Hematopoietic multipotent progenitor cell treated with erythropoietin and hydrocortisone succinate and interleukin-3 and kit ligand, for 17 days (in vitro differentiated cells): ENCODE data around the gene FSIP1.

Experiments used
- DNase-seq: peaks from one replicate; pipeline ENCODE4 v3.0.0-alpha.2; 2015; ENCODE audit warnings: low spot score

Gene FSIP1

GRCh38 chr15:39645138-39645975, 137.3 kb downstream of the FSIP1 start:
- DNase-seq: no peak

DNA sequence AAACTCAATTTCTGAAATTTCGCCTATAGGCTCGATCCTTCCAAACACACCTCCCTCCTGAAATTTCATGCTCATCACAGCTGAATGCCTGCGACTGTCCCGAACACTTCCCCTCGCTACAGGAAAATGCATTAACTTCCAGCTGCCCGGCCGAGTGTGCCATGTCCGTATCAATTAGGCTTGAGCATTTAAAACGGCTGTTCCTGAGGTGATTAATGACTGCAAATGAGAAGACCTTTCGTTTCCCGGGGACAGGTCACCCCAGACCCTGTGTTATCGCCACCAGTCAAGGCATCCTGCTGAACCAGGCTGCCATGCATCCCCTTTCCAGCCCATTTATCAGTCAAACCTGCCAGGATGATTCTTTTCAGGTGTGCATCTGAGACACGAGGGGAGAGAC, 138.5 kb downstream of the FSIP1 start:
- no peak for DNase-seq

GRCh38 chr15:39643727-39644126, 138.9 kb downstream of the FSIP1 start:
- DNase-seq: no peak

DNA sequence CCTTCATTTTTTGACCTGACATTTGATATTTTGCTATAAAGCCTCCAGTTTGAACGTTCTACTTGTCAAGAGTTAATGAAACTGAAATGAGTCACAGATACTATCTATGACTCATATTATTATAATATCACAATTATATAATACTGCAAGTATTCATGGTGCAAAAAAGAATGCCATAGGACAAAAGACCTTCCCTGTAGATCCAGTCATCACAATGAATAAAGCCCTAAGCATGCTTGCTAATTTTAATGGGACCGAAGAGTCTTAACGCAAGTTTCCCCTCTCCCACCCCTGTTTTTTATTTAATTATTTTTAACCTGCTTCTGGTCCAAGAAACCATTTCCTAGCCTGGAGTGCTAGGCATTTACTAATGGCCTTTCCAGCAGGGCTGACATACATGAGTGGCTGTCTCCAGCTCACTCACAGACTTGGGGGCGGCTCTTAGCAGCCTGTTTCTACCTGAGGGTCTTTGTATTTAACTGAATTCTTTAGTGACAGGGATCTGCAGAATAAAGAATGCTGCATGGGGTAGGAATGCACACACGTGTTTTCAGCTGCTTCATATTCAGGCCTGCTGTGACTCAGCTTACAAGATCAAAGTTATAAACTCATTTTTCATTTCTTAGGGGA, 140.5 kb downstream of the FSIP1 start:
- no peak for DNase-seq

DNA sequence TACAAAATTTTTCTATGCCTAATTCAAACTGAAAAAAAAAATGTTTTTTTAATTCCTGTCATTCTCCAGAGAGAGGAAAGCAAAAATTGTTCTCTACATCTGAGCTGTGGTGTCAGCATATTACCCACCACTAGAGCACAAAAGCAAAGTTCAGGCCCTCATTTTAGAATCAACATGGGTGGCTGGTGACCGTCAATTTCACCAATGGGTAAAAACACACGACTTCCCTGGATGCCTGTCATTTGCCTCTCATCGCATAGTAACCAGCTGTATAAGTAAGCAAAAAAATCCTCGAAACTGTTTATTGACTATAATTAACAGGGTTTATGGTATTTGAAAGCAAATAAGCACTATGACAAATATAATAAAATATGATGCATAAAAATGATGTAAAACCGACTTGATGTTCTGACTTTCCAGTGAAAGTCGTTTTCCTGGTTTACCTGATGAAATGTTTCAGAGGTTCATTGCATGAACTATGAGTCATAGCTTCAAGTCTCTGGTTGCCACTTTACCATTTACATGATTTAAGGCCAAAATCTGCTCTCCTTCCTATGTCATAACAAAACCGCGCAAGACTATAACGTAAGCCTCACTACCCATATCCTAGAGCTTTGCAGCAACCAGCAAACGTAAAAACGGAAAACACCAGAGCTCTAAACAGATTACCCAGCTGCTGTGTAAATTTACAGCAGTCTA, 141.3 kb downstream of the FSIP1 start:
- no peak for DNase-seq

DNA sequence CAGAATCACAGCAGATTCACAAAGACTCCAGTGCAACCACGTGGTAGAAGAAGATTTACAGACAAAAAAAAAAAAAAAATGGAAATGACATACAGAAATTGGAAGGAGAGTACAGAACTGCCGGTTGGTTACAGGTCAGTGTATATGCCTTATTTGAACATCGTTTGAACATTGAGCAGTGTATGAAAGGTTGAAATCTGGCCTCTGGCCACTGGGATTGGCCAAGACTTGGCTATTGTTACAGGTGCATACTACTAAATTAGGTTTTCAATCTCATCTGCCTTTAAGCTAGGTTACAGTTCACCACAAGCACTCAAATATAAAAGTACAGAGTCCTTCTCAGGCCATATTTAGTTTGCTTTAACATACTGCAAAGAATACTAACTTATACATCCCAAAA, 142.0 kb downstream of the FSIP1 start:
- DNase-seq: no peak

DNA sequence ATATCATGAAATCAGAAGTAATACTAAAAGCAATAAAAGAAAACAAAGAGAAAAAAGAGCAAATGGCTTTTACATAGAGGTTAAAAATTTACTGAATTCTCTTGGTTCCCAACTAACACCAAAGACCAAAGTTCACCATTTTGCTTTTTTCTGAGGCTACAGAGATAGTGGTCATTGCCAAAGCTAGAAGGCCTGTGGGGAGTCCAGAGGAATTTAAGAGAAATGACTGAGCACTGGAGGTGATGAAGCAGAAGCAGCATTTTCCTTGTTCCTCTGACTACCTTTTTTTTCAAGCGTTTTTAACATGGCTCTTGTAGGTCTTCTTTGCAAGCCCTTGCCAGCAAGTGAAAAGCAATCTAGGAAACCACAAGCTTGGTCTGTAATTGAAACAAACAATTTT, 143.6 kb downstream of the FSIP1 start:
- no peak for DNase-seq

DNA sequence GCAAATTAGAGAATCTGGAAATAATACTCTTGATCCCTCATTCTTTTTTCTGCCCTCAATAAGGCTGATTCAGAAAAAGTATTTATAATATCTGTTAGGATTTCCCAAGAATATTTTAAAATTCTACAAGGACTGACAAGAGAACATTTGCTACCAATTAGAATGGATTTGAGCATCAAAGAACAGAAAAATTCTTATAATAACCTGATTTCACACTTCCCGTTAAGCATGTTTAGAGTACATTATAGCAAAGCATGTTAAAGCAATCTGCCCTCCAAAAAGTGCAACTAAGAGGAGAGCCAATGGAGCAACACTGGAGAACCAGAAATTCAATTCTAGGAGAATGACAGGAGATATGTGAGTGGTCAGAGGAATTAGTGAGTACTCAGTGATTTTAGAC, 144.6 kb downstream of the FSIP1 start:
- no peak for DNase-seq

GRCh38 chr15:39631357-39631756, 151.3 kb downstream of the FSIP1 start:
- DNase-seq: no peak

DNA sequence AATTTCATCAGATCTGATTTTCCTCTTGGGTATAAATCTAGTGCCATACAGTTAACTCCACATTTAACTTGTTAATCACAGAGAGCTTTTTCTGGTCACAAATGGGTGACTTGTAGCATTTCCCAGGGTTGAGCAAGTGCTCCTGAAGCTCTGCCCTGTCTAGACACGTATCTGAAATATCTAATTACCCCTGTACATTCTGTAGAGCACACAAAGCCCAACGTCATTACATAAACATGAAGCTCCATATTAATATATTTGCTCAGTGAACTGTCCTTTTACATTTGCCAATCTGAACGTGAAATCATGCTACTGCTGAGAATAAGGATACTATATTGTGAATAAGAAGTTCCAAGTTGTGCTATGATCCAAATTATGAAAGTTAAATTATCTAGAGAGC, 152.7 kb downstream of the FSIP1 start:
- DNase-seq: no peak

- DNase-seq: no peak
These were observed 153.3 kb downstream of the FSIP1 start for GRCh38 chr15:39629371-39629770.

GRCh38 chr15:39628546-39629257, 153.9 kb downstream of the FSIP1 start:
- DNase-seq: no peak

- DNase-seq: no peak
These were observed 154.5 kb downstream of the FSIP1 start for GRCh38 chr15:39628144-39628508.

- DNase-seq: no peak
These were observed 155.0 kb downstream of the FSIP1 start for GRCh38 chr15:39627451-39628143.

DNA sequence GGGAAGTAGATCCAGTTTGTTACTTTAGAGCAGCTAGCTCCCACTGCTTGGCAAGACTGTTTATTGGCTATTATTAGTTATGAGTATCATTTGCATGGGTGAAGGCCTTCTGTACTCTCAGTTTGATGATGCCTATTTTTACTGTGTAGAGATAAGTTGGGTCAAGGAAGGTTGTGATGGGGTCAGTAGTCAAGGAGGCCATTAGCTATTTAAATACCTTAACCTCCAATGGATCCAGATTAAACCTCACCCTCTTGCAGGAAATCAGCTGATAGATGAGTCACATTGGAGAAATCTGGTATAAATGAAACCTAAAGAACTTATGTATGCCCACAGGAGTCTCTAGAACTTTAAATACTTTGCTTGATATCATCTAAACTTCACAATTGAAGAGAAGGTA, 156.8 kb downstream of the FSIP1 start:
- DNase-seq: no peak

DNA sequence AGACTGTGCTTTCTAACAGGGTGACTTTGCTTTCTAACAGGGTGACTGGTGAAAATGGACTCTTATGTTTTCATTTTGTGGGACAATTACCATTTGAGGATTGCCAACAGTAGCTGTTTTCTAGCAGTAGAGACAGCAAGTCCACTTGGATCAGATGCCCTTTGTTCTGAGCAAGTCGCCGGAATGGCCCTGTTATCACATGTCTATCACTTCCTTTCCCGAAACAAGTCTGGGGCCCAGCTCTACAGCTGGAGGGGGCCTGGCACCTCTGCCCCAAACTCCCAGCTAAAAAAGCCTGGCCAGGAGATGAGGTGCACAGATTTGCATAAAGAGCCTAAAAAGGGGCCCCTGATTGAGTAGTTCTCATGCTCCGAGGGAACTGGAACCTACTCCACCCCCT, 157.2 kb downstream of the FSIP1 start:
- no peak for DNase-seq

DNA sequence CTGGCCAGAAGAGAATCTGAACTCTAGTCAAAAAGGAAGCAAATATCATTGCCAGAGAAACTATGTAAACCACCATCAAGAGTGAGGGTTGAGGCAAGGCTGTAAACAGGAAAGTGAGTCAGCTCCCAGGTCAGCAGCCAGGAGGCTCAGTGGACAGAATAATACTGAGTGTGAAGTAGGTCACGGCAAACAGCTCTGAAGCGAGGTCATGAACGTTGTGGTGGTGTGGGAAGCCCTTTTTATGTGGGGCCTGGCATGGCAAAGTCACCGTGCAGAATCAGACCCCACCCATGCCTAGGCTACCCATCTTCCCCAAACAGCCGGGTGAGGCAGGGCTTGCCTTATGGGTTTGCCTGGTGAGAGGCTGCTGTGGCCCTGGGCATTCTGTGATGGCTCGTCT, 157.8 kb downstream of the FSIP1 start:
- DNase-seq: no peak

DNA sequence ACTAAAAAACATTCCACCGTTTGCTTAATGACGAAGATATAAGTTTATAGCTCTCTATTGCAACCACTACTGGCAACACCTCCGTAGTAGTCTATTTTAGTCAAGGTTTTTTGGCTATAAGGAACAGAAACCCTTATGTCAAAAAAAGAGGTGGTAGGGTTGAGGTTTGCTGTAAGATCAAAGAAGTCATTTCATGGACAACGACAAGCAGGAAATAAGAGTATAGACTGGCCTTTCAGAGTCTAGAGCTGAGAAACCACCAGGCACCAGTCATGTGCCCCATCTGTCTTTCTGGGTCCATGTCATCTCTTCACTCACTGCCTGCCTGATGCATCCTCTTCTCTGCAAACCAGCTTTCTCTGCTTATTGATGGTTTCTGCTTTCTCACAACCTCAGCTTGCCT, 159.1 kb downstream of the FSIP1 start:
- DNase-seq: no peak

GRCh38 chr15:39622660-39623516, 159.8 kb downstream of the FSIP1 start:
- DNase-seq: no peak

DNA sequence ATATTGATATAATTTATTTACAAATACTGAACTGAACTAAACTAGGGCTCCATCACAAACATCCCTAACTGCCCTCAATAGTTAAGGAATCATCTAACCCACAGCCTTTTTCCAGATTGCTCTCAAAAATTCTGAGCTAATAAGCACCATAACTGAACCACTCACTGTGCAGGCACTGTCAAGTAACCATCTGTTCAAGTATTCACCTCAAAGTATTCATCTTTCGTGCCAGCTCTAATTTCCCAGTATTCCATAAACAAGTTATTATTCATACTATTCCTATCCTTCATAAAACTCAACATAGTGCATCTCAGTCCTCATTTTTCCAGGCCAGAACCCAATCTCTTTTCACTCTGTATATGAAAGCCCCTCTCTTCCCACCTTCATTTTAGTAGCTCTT, 160.7 kb downstream of the FSIP1 start:
- DNase-seq: no peak

- DNase-seq: no peak
These were observed 161.4 kb downstream of the FSIP1 start for GRCh38 chr15:39621210-39621609.
